Thoracic aorta (tissue), 2 donors: Measurements from ENCODE around the gene LEO1. TPM values are rescaled to one million over a fixed set of nuclear protein-coding genes. Genes with fewer than 3 reads are reported as not detected.

Experiments
- ATAC-seq: fragments of 150-250 bp; one replicate; pipeline ENCODE4 v1.8.0; 2017; ENCODE audit warnings: low read depth; ENCODE audit not compliant: insufficient number of reproducible peaks, low FRiP score
- DNase-seq: peaks from one replicate; pipeline ENCODE4 v3.0.0-alpha.2; 2020; ENCODE audit warnings: low spot score
- H3K27ac ChIP-seq, 2 donors: fragments of 200-600 bp; sonication (generic); 1 replicate in 1 of 2; 2 replicates in 1 of 2; pipeline ENCODE4 v1.5.1; 2016; ENCODE audit warnings: mild to moderate bottlenecking in 2 of 2, moderate library complexity in 2 of 2
- H3K27me3 ChIP-seq: fragments of 200-600 bp; sonication (generic); replicated peaks from 2 replicates; pipeline ENCODE4 v1.6.0; 2016; ENCODE audit warnings: mild to moderate bottlenecking; ENCODE audit not compliant: insufficient read depth
- H3K36me3 ChIP-seq: fragments of 200-600 bp; sonication (generic); one replicate; pipeline ENCODE4 v1.5.1; 2016
- H3K4me1 ChIP-seq, 2 donors: fragments of 200-600 bp; sonication (generic); 1 replicate in 1 of 2; 2 replicates in 1 of 2; pipeline versions ENCODE4 v1.5.1 to v1.6.0; 2016; ENCODE audit warnings: low read depth in 2 of 2, mild to moderate bottlenecking in 1 of 2; ENCODE audit not compliant: control insufficient read depth in 1 of 2
- H3K4me3 ChIP-seq: fragments of 200-600 bp; sonication (generic); 2 replicates; pipeline ENCODE4 v1.5.1; 2016; ENCODE audit warnings: mild to moderate bottlenecking
- H3K9me3 ChIP-seq: fragments of 200-600 bp; sonication (generic); 2 replicates; pipeline ENCODE4 v1.5.1; 2016
- CTCF ChIP-seq: fragments of 200-600 bp; sonication (generic); IDR thresholded peaks from one replicate; pipeline ENCODE4 v1.5.1; 2019; ENCODE audit warnings: antibody characterized with exemption
- total RNA-seq, 2 donors: library from RNA; depleted of rRNA; stranded (reverse); fragments of >200 nt; gene quantifications; one replicate each; pipeline versions ENCODE4 v1.1.0 to v1.2.3, GENCODE V29; 2016

Gene LEO1
- total RNA-seq, 2 donors from 2014 or later, result 10.8 to 12.7 TPM

- DNase-seq (no peak), ATAC-seq (no peak)
- H3K27ac ChIP-seq, result no peak overlapping the region
- peaks cover 7 to 8% of the 10 kb centered on the region in 2 donors for H3K4me1 ChIP-seq
- H3K36me3 ChIP-seq, result no peaks in the 10 kb centered on the region
- H3K27me3 ChIP-seq, result no peaks in the 10 kb centered on the region
- no peak overlapping the region for H3K4me3 ChIP-seq
- no peak for TF ChIP-seq CTCF
- H3K9me3 ChIP-seq, result no peaks in the 10 kb centered on the region
Measured at GRCh38 chr15:51973775-51974174, 2.2 kb upstream of the LEO1 start.

- no peaks in the 10 kb centered on the region for H3K27me3 ChIP-seq
- no peak for TF ChIP-seq CTCF
- no peak for ATAC-seq
- no peaks in the 10 kb centered on the region for H3K9me3 ChIP-seq
- no peak for DNase-seq
- H3K36me3 ChIP-seq, result no peaks in the 10 kb centered on the region
- peaks cover 7 to 8% of the 10 kb centered on the region in 2 donors for H3K4me1 ChIP-seq
- H3K27ac ChIP-seq, result no peak overlapping the region
- no peak overlapping the region for H3K4me3 ChIP-seq
Measured at GRCh38 chr15:51973220-51973619, 1.6 kb upstream of the LEO1 start.

GRCh38 chr15:51971032-51971374, 575 bp downstream of the LEO1 start:
- H3K4me1 ChIP-seq, result peaks cover 7 to 8% of the 10 kb centered on the region in 2 donors
- ATAC-seq (no peak), DNase-seq (no peak)
- TF ChIP-seq CTCF, result no peak
- no peaks in the 10 kb centered on the region for H3K27me3 ChIP-seq
- H3K27ac ChIP-seq, result peak overlapping the region; percentile 73 to 81
- H3K36me3 ChIP-seq, result no peaks in the 10 kb centered on the region
- peaks cover 8% of the 10 kb centered on the region for H3K9me3 ChIP-seq
- H3K4me3 ChIP-seq, result peak overlapping the region; percentile 79

GRCh38 chr15:51970132-51970817, 1.3 kb downstream of the LEO1 start:
- Histone ChIP-seq H3K9me3 (peaks cover 8% of the 10 kb centered on the region), H3K4me3 (peak overlapping the region; percentile 79), H3K27ac (no peak overlapping the region), H3K36me3 (no peaks in the 10 kb centered on the region), H3K4me1 (peaks cover 7 to 8% of the 10 kb centered on the region in 2 donors), H3K27me3 (no peaks in the 10 kb centered on the region)
- DNase-seq (no peak), ATAC-seq (no peak)
- no peak for TF ChIP-seq CTCF

- no peaks in the 10 kb centered on the region for H3K27me3 ChIP-seq
- H3K36me3 ChIP-seq, result no peaks in the 10 kb centered on the region
- ATAC-seq (no peak), DNase-seq (no peak)
- H3K27ac ChIP-seq, result no peak overlapping the region
- peaks cover 7 to 8% of the 10 kb centered on the region in 2 donors for H3K4me1 ChIP-seq
- peaks cover 8% of the 10 kb centered on the region for H3K9me3 ChIP-seq
- no peak overlapping the region for H3K4me3 ChIP-seq
- TF ChIP-seq CTCF, result no peak
Measured at GRCh38 chr15:51969728-51970127, 1.9 kb downstream of the LEO1 start.
